Activated CD8-positive, alpha-beta T cell treated with anti-CD3 and anti-CD28 coated beads for 36 hours (primary cell): ENCODE data around the gene TBC1D17. TPM values are rescaled to one million over a fixed set of nuclear protein-coding genes. Genes with fewer than 3 reads are reported as not detected.

Source experiments
- ATAC-seq: fragments of 200-7000 bp; cut with Tn5 transposase; one replicate; pipeline ENCODE4 v1.10.0; 2021; ENCODE audit warnings: mild to moderate bottlenecking, moderate library complexity
- CTCF ChIA-PET: fragments of 350-600 bp; sonication (Branson Sonifier 250); formaldehyde crosslinking; loops from one replicate; lab custom pipeline; 2021; ENCODE audit warnings: antibody characterized with exemption; lab: Charles Lee
- POLR2A ChIA-PET: fragments of 350-600 bp; sonication (Branson Sonifier 250); formaldehyde crosslinking; loops from one replicate; lab custom pipeline; 2021; ENCODE audit warnings: antibody characterized with exemption; lab: Charles Lee
- DNase-seq: peaks from one replicate; pipeline ENCODE4 v3.0.0-alpha.2; 2020
- H3K27ac Mint-ChIP-seq: one replicate; pipeline ENCODE4 v1.8.0; 2021; ENCODE audit warnings: mild to moderate bottlenecking, mixed read lengths
- H3K27me3 Mint-ChIP-seq: one replicate; pipeline ENCODE4 v1.8.0; 2021; ENCODE audit warnings: mixed read lengths
- H3K36me3 Mint-ChIP-seq: one replicate; pipeline ENCODE4 v1.8.0; 2021; ENCODE audit warnings: low read depth, mixed read lengths
- H3K4me1 Mint-ChIP-seq: one replicate; pipeline ENCODE4 v1.8.0; 2021; ENCODE audit warnings: low read depth, mixed read lengths
- H3K4me3 Mint-ChIP-seq: one replicate; pipeline ENCODE4 v1.8.0; 2021; ENCODE audit warnings: mild to moderate bottlenecking, moderate library complexity, mixed read lengths
- H3K9me3 Mint-ChIP-seq: one replicate; pipeline ENCODE4 v1.8.0; 2021; ENCODE audit warnings: mixed read lengths
- CTCF ChIP-seq: fragments of 200-600 bp; IDR thresholded peaks from one replicate; pipeline ENCODE4 v1.8.0; 2022; ENCODE audit warnings: antibody characterized with exemption, mild to moderate bottlenecking
- intact Hi-C: fragments of 100-400 bp; cut with micrococcal nuclease; formaldehyde crosslinking; loops from one replicate; pipeline ENCODE4 v1.10.0; 2022
- total RNA-seq, 2 experiments: library from RNA; stranded (reverse); gene quantifications; one replicate each; pipeline ENCODE4 v1.2.3, GENCODE V29; 2021

TBC1D17 gene
- total RNA-seq, 2 experiments from 2014 or later = 26.6 to 26.8 TPM

- intact Hi-C loops = no loop called here
Observed at GRCh38 chr19:49853852-49854377, 23.6 kb upstream of the TBC1D17 start.

GRCh38 chr19:49854378-49855263, 22.9 kb upstream of the TBC1D17 start:
- CTCF ChIA-PET = interaction anchor here (1.0 kb wide), 1 partner anchor 10 kb away, joined by 3 read pairs; no protein-coding TSS in a partner anchor
- no peak for DNase-seq
- intact Hi-C loops = no loop called here
- Mint-ChIP-seq H3K27ac (no peak overlapping the region), H3K4me3 (no peak overlapping the region), H3K9me3 (peaks cover 5% of the 10 kb centered on the region), H3K36me3 (peaks cover 11% of the 10 kb centered on the region), H3K27me3 (no peaks in the 10 kb centered on the region), H3K4me1 (peaks cover 27% of the 10 kb centered on the region)
- no peak for ATAC-seq
- no peak for TF ChIP-seq CTCF
- POLR2A ChIA-PET = interaction anchor here (1.7 to 6.5 kb wide), 2 partner anchors 11 to 43 kb away, joined by 6 to 64 read pairs; partner anchors contain the start of gene PNKP

More at GRCh38 chr19:49853852-49854377, 23.6 kb upstream of the TBC1D17 start:
- ChIA-PET POLR2A (interaction anchor here (1.7 to 6.5 kb wide), 2 partner anchors 11 to 42 kb away, joined by 6 to 64 read pairs; partner anchors contain the start of gene PNKP), CTCF (interaction anchor here (1.0 kb wide), 1 partner anchor 11 kb away, joined by 3 read pairs; no protein-coding TSS in a partner anchor)
- Mint-ChIP-seq H3K27me3 (no peaks in the 10 kb centered on the region), H3K27ac (peak overlapping the region; percentile 13), H3K4me3 (no peak overlapping the region), H3K36me3 (peaks cover 14% of the 10 kb centered on the region), H3K4me1 (peaks cover 32% of the 10 kb centered on the region), H3K9me3 (peaks cover 9% of the 10 kb centered on the region)
- no peak for TF ChIP-seq CTCF
- no peak for DNase-seq
- ATAC-seq = no peak

GRCh38 chr19:49855277-49855675, 22.2 kb upstream of the TBC1D17 start:
- no peak for ATAC-seq
- ChIA-PET CTCF (no interaction called here), POLR2A (interaction anchor here (1.7 to 6.5 kb wide), 2 partner anchors 10 to 43 kb away, joined by 6 to 64 read pairs; partner anchors contain the start of gene PNKP)
- TF ChIP-seq CTCF = no peak
- H3K27me3 Mint-ChIP-seq = no peaks in the 10 kb centered on the region
- H3K4me1 Mint-ChIP-seq = peaks cover 21% of the 10 kb centered on the region
- DNase-seq = no peak
- no peak overlapping the region for H3K27ac Mint-ChIP-seq
- no peak overlapping the region for H3K4me3 Mint-ChIP-seq
- peaks cover 6% of the 10 kb centered on the region for H3K36me3 Mint-ChIP-seq
- no peaks in the 10 kb centered on the region for H3K9me3 Mint-ChIP-seq
- intact Hi-C loops = no loop called here

- DNase-seq = no peak
- ATAC-seq = no peak
- intact Hi-C loops = no loop called here
- no peak for TF ChIP-seq CTCF
- ChIA-PET CTCF (no interaction called here), POLR2A (interaction anchor here (1.7 to 6.5 kb wide), 2 partner anchors 9 to 44 kb away, joined by 6 to 64 read pairs; partner anchors contain the start of gene PNKP)
- Mint-ChIP-seq H3K27ac (no peak overlapping the region), H3K9me3 (no peaks in the 10 kb centered on the region), H3K4me1 (peaks cover 19% of the 10 kb centered on the region), H3K27me3 (no peaks in the 10 kb centered on the region), H3K4me3 (no peak overlapping the region), H3K36me3 (peaks cover 6% of the 10 kb centered on the region)
Observed at GRCh38 chr19:49855676-49856573, 21.6 kb upstream of the TBC1D17 start.
